ENCODE data around the gene MBTD1. TPM values are rescaled to one million over a fixed set of nuclear protein-coding genes. Genes with fewer than 3 reads are reported as not detected.

Gene MBTD1
- polyA plus RNA-seq, 1 of the 3 experiments (the other 2 are of a cell fraction) = 4.6 TPM

DNA sequence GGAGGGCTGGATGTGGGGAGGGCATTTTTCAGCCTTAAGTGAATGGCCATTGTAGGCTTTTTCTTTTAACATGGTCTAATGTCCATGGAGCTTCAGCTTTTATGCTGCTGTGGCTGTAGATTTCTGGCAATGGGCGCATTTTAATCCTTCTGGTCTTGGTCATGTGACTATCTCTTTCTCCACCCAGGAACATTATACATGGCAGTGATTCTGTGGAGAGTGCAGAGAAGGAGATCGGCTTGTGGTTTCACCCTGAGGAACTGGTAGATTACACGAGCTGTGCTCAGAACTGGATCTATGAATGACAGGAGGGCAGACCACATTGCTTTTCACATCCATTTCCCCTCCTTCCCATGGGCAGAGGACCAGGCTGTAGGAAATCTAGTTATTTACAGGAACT, 98.3 kb downstream of the MBTD1 start:
- Histone ChIP-seq H3K9me3 (no peaks in the 10 kb centered on the region), H3K79me2 (ENCODE audit: insufficient read depth) (peaks cover 37% of the 10 kb centered on the region), H3F3A (replicated peaks; ENCODE audit: insufficient read depth) (peaks cover 15% of the 10 kb centered on the region), H3K9ac (no peak overlapping the region), H4K20me1 (ENCODE audit: insufficient read depth) (no peaks in the 10 kb centered on the region), H3K27ac (ENCODE audit: low read depth in 2 of 2, low read length in 1 of 2) (no peak overlapping the region), H3K4me2 (no peak overlapping the region), H3K27me3 (ENCODE audit: insufficient read depth) (no peaks in the 10 kb centered on the region), H3K36me3 (replicated peaks in 1 of 2; ENCODE audit: control insufficient read depth in 1 of 2, insufficient read depth in 2 of 2, low read length in 1 of 2) (peaks cover 41 to 48% of the 10 kb centered on the region in 2 experiments), H3K4me3 (ENCODE audit: low read depth in 2 of 2, low read length in 1 of 2) (no peak overlapping the region), H3K4me1 (ENCODE audit: control insufficient read depth in 1 of 2, insufficient read depth in 2 of 2, low read depth in 1 of 2, low read length in 1 of 2) (peaks cover 4 to 9% of the 10 kb centered on the region in 2 experiments; a peak in 2 of 4 replicates), H2AFZ (ENCODE audit: low read depth) (no peak overlapping the region), H3K9me2 (no peaks in the 10 kb centered on the region)
- 75% methylated on average over 3 of the region's 3 CpGs for WGBS (ENCODE audit: low lambda C conversion rate)
- TF ChIP-seq CHD2 (IDR thresholded peaks at IDR 0.05; ENCODE audit: low read length, partially characterized antibody) (no peak), USF1 (IDR thresholded peaks at IDR 0.05; ENCODE audit: borderline replicate concordance, low read depth) (no peak), YY1 (IDR thresholded peaks at IDR 0.05; ENCODE audit: low read depth) (no peak), ZBTB33 (IDR thresholded peaks at IDR 0.05; ENCODE audit: borderline replicate concordance, low read depth) (no peak), RFX5 (IDR thresholded peaks at IDR 0.05; ENCODE audit: low read length) (no peak), EP300 (IDR thresholded peaks at IDR 0.05; ENCODE audit: borderline replicate concordance in 1 of 2, low read depth in 1 of 2, low read length in 1 of 2) (no peak), SIN3A (IDR thresholded peaks at IDR 0.05; ENCODE audit: borderline replicate concordance, low read depth, low read length) (no peak), EZH2phosphoT487 (IDR thresholded peaks at IDR 0.05; ENCODE audit: borderline replicate concordance, low read depth) (no peak), GATA2 (CRISPR knock-in tag; IDR thresholded peaks at IDR 0.05) (no peak), FOSL2 (IDR thresholded peaks at IDR 0.05; ENCODE audit: borderline replicate concordance, low read depth) (no peak), NFIC (IDR thresholded peaks at IDR 0.05; ENCODE audit: borderline replicate concordance) (no peak), RXRA (IDR thresholded peaks at IDR 0.05; ENCODE audit: borderline replicate concordance, low read depth) (no peak), FOXM1 (IDR thresholded peaks at IDR 0.05; ENCODE audit: low read depth) (no peak), MXI1 (IDR thresholded peaks at IDR 0.05; ENCODE audit: low read depth, low read length) (no peak), MAX (IDR thresholded peaks at IDR 0.05; ENCODE audit: low read depth) (no peak)
- TF ChIP-seq, protein P1, sequence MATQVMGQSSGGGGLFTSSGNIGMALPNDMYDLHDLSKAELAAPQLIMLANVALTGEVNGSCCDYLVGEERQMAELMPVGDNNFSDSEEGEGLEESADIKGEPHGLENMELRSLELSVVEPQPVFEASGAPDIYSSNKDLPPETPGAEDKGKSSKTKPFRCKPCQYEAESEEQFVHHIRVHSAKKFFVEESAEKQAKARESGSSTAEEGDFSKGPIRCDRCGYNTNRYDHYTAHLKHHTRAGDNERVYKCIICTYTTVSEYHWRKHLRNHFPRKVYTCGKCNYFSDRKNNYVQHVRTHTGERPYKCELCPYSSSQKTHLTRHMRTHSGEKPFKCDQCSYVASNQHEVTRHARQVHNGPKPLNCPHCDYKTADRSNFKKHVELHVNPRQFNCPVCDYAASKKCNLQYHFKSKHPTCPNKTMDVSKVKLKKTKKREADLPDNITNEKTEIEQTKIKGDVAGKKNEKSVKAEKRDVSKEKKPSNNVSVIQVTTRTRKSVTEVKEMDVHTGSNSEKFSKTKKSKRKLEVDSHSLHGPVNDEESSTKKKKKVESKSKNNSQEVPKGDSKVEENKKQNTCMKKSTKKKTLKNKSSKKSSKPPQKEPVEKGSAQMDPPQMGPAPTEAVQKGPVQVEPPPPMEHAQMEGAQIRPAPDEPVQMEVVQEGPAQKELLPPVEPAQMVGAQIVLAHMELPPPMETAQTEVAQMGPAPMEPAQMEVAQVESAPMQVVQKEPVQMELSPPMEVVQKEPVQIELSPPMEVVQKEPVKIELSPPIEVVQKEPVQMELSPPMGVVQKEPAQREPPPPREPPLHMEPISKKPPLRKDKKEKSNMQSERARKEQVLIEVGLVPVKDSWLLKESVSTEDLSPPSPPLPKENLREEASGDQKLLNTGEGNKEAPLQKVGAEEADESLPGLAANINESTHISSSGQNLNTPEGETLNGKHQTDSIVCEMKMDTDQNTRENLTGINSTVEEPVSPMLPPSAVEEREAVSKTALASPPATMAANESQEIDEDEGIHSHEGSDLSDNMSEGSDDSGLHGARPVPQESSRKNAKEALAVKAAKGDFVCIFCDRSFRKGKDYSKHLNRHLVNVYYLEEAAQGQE (IDR thresholded peaks at IDR 0.05; ENCODE audit: low read depth, low read length) = no peak
- no peak for DNase-seq
- POLR2A ChIA-PET = no interaction called here
- CTCF ChIA-PET = interaction anchor here (0.9 to 5.7 kb wide), 4 partner anchors 7 to 378 kb away, joined by 3 to 61 read pairs (median 3); partner anchors contain the start of gene NME1

Measured in SK-N-SH (cell line).